GM23338 (cell line): ENCODE results near the gene RANGAP1.

Source experiments
- CREB1 ChIP-seq: fragments of 250-450 bp; sonication (Bioruptor Pico); IDR thresholded peaks from 2 replicates; pipeline ENCODE4 v1.5.0; 2020; ENCODE audit warnings: low read depth, mild to moderate bottlenecking, moderate library complexity
- CTCF ChIP-seq, 2 experiments: fragments of 200-600 bp in 1 of 2; sonication (generic) in 1 of 2; conservative IDR thresholded peaks; 2 replicates each; pipeline versions ENCODE4 v1.5.1 to v1.6.1; 2016 to 2017; ENCODE audit warnings: antibody characterized with exemption in 2 of 2, low read depth in 2 of 2, mild to moderate bottlenecking in 2 of 2, moderate library complexity in 1 of 2
- EZH2 ChIP-seq: fragments of 200-600 bp; sonication (generic); IDR thresholded peaks from one replicate; pipeline ENCODE4 v1.8.0; 2017; ENCODE audit warnings: antibody characterized with exemption, mild to moderate bottlenecking, low read depth; ENCODE audit not compliant: unreplicated experiment
- EZH2phosphoT487 ChIP-seq: fragments of 200-600 bp; sonication (generic); IDR thresholded peaks from one replicate; pipeline ENCODE4 v1.8.1; 2018; ENCODE audit warnings: antibody characterized with exemption; ENCODE audit not compliant: unreplicated experiment
- POLR2AphosphoS5 ChIP-seq: IDR thresholded peaks from 2 replicates; pipeline ENCODE4 v1.6.1; 2016; ENCODE audit warnings: antibody characterized with exemption, low read depth
- REST ChIP-seq: IDR thresholded peaks from one replicate; pipeline ENCODE4 v1.6.1; 2018; ENCODE audit warnings: antibody characterized with exemption; ENCODE audit not compliant: unreplicated experiment
- STAT1 ChIP-seq: IDR thresholded peaks from one replicate; pipeline ENCODE4 v1.6.1; 2016; ENCODE audit warnings: antibody characterized with exemption; ENCODE audit not compliant: unreplicated experiment
- ZNF331 ChIP-seq: fragments of 250-450 bp; sonication (Bioruptor Pico); IDR thresholded peaks from 2 replicates; pipeline ENCODE4 v1.5.0; 2020; ENCODE audit warnings: low read depth, mild to moderate bottlenecking, moderate library complexity
- TF ChIP-seq, protein P1 (sequence below): IDR thresholded peaks from 2 replicates; pipeline ENCODE4 v1.6.1; 2016; ENCODE audit warnings: antibody characterized with exemption

DNA sequence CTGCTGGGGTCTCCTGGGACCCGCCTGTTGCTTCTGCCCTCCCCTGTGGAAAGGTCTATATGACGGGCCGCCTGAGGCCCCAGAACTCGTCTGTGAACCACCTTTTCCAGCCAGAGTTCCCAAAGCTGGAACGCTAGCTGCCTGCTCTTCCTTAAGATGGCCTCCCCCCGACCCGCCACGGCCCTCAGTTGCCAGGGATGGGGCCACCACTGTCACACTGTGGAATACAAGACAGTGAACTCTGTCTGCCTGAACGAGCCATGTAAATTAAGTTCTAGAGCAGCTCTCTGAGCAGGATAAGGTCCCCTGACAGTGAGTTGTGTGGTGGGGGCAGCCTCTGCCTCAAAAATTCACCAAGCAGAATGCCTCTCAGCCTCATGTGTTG, 55.6 kb downstream of the RANGAP1 start:
- TF ChIP-seq EZH2phosphoT487 (no peak), CTCF (conservative IDR thresholded peaks at IDR 0.05; ENCODE audit: low read depth in 2 of 2) (no peak), CREB1 (CRISPR knock-in tag) (no peak), POLR2AphosphoS5 (no peak), EZH2 (no peak), STAT1 (no peak), REST (no peak), ZNF331 (CRISPR knock-in tag) (no peak)
- TF ChIP-seq, protein P1, sequence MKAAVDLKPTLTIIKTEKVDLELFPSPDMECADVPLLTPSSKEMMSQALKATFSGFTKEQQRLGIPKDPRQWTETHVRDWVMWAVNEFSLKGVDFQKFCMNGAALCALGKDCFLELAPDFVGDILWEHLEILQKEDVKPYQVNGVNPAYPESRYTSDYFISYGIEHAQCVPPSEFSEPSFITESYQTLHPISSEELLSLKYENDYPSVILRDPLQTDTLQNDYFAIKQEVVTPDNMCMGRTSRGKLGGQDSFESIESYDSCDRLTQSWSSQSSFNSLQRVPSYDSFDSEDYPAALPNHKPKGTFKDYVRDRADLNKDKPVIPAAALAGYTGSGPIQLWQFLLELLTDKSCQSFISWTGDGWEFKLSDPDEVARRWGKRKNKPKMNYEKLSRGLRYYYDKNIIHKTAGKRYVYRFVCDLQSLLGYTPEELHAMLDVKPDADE: no peak
